Upper lobe of right lung (tissue), 1 donor: Measurements from ENCODE around the gene MID2. TPM values are rescaled to one million over a fixed set of nuclear protein-coding genes. Genes with fewer than 3 reads are reported as not detected.

Experiments
- ATAC-seq: fragments of 200-7000 bp; cut with Tn5 transposase; one replicate; pipeline ENCODE4 v1.9.1; 2020; ENCODE audit warnings: mild to moderate bottlenecking, moderate library complexity
- DNase-seq: peaks from one replicate; pipeline ENCODE4 v3.0.0-alpha.2; 2020
- H3K27ac ChIP-seq: fragments of 200-600 bp; one replicate; pipeline ENCODE4 v1.8.0; 2022
- H3K27me3 ChIP-seq: fragments of 200-600 bp; one replicate; pipeline ENCODE4 v1.8.0; 2022; ENCODE audit warnings: mild to moderate bottlenecking
- H3K36me3 ChIP-seq: fragments of 200-600 bp; one replicate; pipeline ENCODE4 v1.8.0; 2022
- H3K4me1 ChIP-seq: fragments of 200-600 bp; one replicate; pipeline ENCODE4 v1.8.0; 2022
- H3K4me3 ChIP-seq: fragments of 200-600 bp; one replicate; pipeline ENCODE4 v1.8.0; 2022; ENCODE audit warnings: mild to moderate bottlenecking
- H3K9me3 ChIP-seq: fragments of 200-600 bp; one replicate; pipeline ENCODE4 v1.8.0; 2022
- intact Hi-C: fragments of 100-400 bp; cut with DNase I; formaldehyde crosslinking; loops from one replicate; pipeline ENCODE4 v1.11.0; 2022
- total RNA-seq: library from RNA; stranded (reverse); fragmentation: NEBNext Ultra II Directional; extraction: Animal tissue kit (Norgen Biotek cat#: 25700); gene quantifications from one replicate; pipeline ENCODE4 v1.2.1, GENCODE V29; 2021
- TF ChIP-seq, protein P1 (sequence below): fragments of 200-600 bp; IDR thresholded peaks from one replicate; pipeline ENCODE4 v1.8.0; 2022; ENCODE audit warnings: antibody characterized with exemption
- donor health status: DM: no; HTN: yes; CAD: no; lungs with severe emphysema.

The MID2 gene
- total RNA-seq, 1 donor from 2014 or later = 25.2 TPM

DNA sequence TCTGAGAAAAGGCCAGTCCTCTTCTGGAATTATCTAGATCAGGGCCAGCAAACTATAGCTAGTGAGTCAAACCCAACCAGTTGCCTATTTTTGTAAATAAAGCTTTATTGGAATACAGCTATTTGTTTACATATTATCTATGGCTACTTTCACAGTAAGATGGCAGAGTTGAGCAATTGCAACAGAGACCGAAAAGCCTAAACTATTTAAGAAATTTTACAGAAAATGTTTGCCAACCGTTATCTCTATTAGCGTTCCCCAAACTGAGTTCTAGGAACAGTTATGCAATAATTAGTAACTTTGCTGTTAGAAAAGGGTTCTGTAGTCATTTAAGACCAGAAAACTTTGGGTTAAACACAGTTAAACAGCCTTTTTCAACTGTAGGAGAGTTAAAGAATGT is 146.0 kb downstream of the MID2 start:
- Histone ChIP-seq H3K4me3 (no peak overlapping the region), H3K36me3 (no peaks in the 10 kb centered on the region), H3K4me1 (no peaks in the 10 kb centered on the region), H3K27ac (no peak overlapping the region), H3K9me3 (no peaks in the 10 kb centered on the region), H3K27me3 (no peaks in the 10 kb centered on the region)
- intact Hi-C loops = no loop called here
- DNase-seq (no peak), ATAC-seq (no peak)
- TF ChIP-seq, protein P1, sequence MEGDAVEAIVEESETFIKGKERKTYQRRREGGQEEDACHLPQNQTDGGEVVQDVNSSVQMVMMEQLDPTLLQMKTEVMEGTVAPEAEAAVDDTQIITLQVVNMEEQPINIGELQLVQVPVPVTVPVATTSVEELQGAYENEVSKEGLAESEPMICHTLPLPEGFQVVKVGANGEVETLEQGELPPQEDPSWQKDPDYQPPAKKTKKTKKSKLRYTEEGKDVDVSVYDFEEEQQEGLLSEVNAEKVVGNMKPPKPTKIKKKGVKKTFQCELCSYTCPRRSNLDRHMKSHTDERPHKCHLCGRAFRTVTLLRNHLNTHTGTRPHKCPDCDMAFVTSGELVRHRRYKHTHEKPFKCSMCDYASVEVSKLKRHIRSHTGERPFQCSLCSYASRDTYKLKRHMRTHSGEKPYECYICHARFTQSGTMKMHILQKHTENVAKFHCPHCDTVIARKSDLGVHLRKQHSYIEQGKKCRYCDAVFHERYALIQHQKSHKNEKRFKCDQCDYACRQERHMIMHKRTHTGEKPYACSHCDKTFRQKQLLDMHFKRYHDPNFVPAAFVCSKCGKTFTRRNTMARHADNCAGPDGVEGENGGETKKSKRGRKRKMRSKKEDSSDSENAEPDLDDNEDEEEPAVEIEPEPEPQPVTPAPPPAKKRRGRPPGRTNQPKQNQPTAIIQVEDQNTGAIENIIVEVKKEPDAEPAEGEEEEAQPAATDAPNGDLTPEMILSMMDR = no peak

Other genes starting within 250 kb of the MID2 start
- 25.6 TPM for gene PRPS1, start 197.4 kb upstream of the MID2 start, total RNA-seq
- 317 TPM for gene TSC22D3, start 50.1 kb upstream of the MID2 start, total RNA-seq
- gene NCBP2L, start 48.1 kb upstream of the MID2 start, total RNA-seq = not detected
- not detected for gene TEX13B, start 156.5 kb downstream of the MID2 start, total RNA-seq
- gene VSIG1, start 219.2 kb downstream of the MID2 start, total RNA-seq = 1.1 TPM